ENCODE results near the gene IL11. TPM values are rescaled to one million over a fixed set of nuclear protein-coding genes. Genes with fewer than 3 reads are reported as not detected.
"Not testable (repeated sequence)": the region's sequence is repeated elsewhere in the genome, so short reads cannot be mapped to it uniquely, and the experiment has no call there.

Gene IL11
- under 0.01 TPM in 1 of 2 replicates, not detected in the other for total RNA-seq

DNA sequence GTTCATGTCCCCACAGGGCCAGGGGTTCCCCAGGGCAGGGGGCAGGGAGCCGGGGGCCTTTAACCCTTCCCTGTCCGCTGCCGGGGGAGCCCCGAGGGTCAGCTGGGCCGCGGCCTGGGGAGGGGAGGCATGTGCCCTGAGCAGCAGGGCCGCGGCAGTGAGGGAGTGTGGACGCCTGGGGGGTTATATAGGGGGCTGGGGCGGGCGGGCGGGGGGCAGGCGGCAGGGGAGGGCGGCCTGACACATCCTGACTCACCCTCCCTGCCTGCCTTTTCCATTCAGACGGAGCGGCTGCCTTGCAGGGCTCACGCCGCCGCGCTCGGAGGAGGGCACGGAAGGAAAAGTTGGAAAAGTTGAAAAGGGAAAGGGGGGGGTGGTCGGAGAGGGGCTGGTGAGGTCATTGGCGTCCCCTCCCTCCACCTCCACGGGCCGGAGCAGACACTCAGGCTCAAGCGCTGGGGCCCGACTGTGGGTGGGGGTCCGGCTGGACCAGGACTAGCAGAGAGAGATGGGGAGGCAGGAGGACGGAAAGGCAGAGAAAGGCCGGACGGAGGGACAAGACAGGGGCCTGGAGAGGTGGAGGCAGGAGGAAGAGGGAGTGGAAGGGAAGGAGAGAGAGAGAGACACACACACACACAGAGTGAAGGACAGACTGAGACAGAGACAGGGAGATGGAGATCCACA lies at the start of gene IL11:
IL11 (minus strand) TSS at position 159 of the 684 bp plus-strand sequence; CDS start at position 6, 153 bp downstream.
- no peak for DNase-seq (ENCODE audit: low read depth in 2 of 2)

GRCh38 chr19:55419624-55420236 lies 49.5 kb upstream of the IL11 start:
- no peak for DNase-seq (ENCODE audit: low read depth in 2 of 2)

GRCh38 chr19:55419103-55419502 lies 48.8 kb upstream of the IL11 start:
- no peak for DNase-seq (ENCODE audit: low read depth in 2 of 2)

GRCh38 chr19:55418185-55418584 lies 47.9 kb upstream of the IL11 start:
- peak; percentile 79 to 82 for DNase-seq (ENCODE audit: low read depth in 2 of 2)

GRCh38 chr19:55410168-55410567 lies 39.9 kb upstream of the IL11 start:
- DNase-seq (ENCODE audit: low read depth in 2 of 2): no peak

DNA sequence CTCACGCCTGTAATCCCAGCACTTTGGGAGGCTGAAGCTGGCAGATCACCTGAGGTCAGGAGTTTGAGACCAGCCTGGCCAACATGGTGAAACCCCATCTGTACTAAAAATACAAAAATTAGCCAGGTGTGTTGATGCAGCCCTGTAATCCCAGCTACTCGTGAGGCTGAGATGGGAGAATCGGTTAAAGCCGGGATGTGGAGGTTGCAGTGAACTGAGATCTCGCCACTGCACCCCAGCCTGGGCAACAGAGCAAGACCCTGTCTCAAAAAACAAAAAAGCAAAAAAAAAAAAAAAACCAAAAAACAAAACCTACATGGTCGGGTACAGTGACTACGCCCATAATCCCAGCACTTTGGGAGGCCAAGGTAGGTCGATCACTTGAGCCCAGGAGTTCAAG lies 38.9 kb upstream of the IL11 start:
- not testable (repeated sequence) for DNase-seq (ENCODE audit: low read depth in 2 of 2)

DNA sequence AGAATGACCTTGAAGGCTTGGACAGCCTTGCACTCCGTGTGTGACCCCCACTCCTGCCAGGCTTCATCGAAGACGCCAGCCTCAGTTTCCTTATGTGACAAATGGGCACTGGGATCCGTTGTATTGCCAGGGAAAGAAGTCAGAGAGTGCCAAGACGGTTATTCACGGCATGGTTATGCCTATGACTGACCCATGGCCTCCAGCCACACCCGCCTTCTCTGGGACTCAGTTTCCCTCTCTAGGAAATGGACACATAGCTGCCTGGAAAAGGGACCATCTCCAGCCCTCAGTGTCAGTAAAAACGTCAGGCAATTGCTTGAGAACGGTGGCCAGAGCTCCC lies 38.2 kb upstream of the IL11 start:
- no peak for DNase-seq (ENCODE audit: low read depth in 2 of 2)

GRCh38 chr19:55407800-55408532 lies 37.7 kb upstream of the IL11 start:
- peak; percentile 100 for DNase-seq (ENCODE audit: low read depth in 2 of 2)

DNA sequence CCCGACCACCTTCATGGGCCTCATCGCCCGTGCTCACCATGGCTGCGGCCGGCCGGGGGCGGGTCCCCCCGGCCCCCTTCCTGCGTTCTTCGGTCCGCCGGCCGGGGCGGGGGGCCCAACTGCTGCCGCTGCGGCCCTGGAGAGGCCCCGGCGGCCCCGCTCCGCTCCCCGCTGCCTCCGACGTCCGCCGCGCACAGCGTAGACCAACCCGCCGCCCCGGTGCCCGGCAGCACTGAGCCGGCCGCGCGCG lies 37.2 kb upstream of the IL11 start, which contains the start of gene UBE2S:
UBE2S (minus strand) TSS at position 239 of the 250 bp plus-strand sequence; CDS start at position 40, 199 bp downstream.
- DNase-seq (ENCODE audit: low read depth in 2 of 2): not testable (repeated sequence)

GRCh38 chr19:55406826-55407549 lies 36.7 kb upstream of the IL11 start:
- DNase-seq (ENCODE audit: low read depth in 2 of 2): peak; percentile 51 to 56

GRCh38 chr19:55406091-55406825 lies 36.0 kb upstream of the IL11 start:
- DNase-seq (ENCODE audit: low read depth in 2 of 2): no peak

- no peak for DNase-seq (ENCODE audit: low read depth in 2 of 2)
These were observed 35.4 kb upstream of the IL11 start for GRCh38 chr19:55405638-55406037.

DNA sequence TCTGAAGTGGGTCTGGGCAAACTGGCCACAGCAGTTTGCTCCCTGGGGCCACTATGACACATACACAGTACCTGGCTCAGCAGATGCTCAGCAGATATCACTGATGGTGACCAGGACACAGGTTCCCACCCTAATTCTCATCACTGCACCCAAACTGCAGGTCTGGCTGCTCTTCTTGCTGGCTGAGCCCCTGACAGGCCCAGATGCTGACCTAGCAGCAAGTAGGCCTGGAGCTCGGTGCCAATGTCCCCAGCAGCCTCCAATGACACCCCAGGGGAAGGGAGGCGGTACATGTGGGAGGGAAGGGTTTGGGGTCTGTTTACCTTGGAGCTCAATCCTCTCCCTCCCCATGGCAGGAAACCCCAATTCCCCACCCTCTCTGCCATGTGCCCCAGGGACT lies 32.2 kb upstream of the IL11 start:
- DNase-seq (ENCODE audit: low read depth in 2 of 2): no peak

DNA sequence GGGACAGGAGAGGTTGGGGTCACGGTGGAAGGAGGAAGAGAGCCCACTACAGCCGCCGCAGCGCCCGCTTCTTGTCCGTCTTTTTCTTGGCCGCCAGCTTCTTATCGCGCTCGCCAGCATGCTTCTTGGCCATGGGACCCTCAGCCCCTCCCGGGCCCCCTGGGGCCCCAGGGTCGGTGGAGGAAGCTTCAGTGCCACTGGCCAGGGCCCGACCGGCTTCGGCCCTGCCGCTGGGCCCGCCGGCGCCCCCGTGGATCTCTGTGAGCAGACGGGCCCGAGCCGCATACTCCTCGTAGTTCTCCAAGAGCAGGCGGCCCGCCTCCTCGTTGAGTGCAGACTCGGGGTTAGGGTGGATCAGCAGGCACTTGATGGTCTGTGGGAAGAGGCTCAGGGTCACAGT lies 31.1 kb upstream of the IL11 start:
- not testable (repeated sequence) for DNase-seq (ENCODE audit: low read depth in 2 of 2)

DNA sequence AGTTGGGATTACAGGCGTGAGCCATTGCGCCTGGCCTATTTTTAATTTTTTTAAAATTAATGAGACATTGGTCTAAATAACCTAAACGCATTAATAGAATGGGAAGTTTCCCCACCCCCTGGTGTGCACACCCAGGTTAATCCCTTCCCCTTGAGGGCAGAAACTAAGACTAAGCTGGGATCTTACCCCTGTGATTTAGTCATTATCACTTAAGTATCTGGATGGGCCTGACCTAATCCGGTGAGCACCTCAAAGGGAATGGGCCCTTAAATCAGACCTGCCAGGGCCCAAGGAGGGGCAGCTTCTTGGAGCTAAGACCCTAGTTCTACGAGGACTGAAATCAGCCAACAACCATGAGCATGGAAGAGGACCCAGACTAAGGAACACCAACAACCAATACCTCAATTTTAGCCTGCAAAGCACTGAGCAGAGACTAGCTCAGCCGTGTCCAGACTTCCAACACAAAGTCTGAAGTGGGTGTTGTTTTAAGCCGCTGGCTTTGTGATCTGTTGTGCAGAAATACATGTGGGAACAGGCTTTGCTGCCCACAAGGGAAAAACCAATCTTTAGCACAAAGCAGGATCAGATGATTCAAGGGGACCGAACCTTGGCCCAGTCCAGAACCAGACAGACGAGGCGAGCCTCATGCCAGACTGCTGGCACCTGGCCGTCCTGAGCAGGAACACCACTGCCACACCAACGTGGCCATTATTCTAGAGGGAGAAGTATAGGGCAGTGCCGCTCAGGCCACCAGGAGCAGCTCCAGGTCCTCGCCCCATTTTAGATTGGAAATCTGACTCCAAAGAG lies 30.2 kb upstream of the IL11 start:
- no peak for DNase-seq (ENCODE audit: low read depth in 2 of 2)

DNA sequence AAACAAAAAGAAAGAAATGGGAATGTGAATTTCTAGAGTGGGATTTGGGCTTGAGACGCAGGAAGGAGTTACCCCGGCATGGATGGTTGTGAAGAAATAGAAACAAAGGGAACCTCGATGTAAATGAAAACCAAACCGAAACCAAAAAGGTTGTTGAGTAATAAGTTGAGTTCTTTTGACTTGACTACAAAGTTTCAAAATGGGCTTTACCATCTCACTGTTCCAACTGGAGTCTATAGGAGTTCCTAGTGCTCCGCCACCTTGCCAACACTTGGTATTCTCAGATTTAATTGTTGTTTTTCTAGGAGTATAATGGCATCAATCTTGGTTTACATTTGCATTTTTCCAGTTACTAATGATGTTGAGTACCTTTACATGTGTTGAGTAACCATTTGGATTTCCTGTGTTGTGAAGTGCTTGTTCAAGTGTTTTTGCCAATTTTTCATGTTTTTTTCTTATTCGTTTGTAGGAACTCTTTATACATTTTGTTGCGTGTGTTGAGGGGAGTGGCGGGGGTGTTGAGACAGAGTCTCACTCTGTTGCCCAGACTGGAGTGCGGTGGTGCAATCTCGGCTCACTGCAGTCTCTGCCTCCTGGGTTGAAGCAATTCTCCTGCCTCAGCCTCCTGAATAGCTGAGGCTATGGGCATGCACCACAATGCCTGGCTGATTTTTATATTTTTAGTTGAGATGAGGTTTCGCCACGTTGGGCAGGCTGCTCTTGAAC lies 28.1 kb upstream of the IL11 start:
- DNase-seq (ENCODE audit: low read depth in 2 of 2): no peak

- no peak for DNase-seq (ENCODE audit: low read depth in 2 of 2)
These were observed 22.8 kb upstream of the IL11 start for GRCh38 chr19:55392820-55393761.

DNA sequence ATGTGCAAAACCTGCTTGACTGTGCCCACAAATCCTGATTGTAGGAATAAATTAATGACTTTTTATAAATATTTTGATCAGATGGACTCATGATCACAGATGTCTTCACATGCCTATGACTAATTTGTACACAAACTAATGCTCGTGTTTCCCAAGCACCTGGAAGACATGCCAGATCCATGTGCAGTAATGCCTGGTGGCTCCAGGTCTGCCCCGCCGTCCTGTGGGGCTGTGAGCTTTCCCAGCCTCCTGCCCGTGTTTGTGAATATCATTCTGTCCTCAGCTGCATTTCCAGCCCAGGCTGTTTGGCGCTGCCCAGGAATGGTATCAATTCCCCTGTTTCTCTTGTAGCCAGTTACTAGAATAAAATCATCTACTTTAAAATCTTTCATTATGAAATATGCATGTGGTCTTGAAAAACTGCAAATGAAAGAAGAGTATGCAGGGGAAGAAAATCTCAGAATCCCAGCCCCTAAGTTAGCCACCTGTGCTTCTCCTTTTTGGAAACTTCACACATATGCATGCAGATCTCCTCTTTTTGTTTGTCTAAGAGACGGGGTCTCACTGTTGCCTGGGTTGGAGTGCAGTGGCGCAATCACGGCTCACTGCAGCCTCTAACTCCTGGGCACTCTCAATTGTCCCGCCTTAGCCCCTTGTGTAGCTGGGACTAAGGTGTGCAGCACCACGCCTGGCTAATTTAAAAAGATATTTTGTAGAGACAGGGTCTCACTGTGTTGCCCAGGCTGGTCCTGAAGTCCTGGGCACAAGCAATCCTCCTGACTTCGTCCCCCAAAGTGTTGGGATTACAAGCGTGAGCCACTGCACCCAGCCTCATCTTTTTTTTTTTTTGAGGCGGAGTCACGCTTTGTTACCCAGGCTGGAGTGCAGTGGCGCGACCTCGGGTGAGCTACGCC lies 21.7 kb upstream of the IL11 start:
- DNase-seq (ENCODE audit: low read depth in 2 of 2): no peak

All from lung microvascular endothelial cell (primary cell).